Retinal pigment epithelial cell (primary cell): Measurements from ENCODE around the gene RABGEF1.
"Not testable (repeated sequence)": the region's sequence is repeated elsewhere in the genome, so short reads cannot be mapped to it uniquely, and the experiment has no call there.

Source experiments
- DNase-seq: peaks from one replicate; pipeline ENCODE4 v3.0.0-alpha.2; 2010; ENCODE audit warnings: low read depth
- H3K4me3 ChIP-seq: 2 replicates; pipeline ENCODE4 v1.5.1; 2011; ENCODE audit warnings: mild to moderate bottlenecking, low read length, control low read depth, moderate library complexity
- TF ChIP-seq, protein P1 (sequence below): conservative IDR thresholded peaks from 2 replicates; pipeline ENCODE4 v1.5.1; 2011; ENCODE audit warnings: low read depth, low read length, control low read depth, inconsistent platforms

RABGEF1 gene

DNA sequence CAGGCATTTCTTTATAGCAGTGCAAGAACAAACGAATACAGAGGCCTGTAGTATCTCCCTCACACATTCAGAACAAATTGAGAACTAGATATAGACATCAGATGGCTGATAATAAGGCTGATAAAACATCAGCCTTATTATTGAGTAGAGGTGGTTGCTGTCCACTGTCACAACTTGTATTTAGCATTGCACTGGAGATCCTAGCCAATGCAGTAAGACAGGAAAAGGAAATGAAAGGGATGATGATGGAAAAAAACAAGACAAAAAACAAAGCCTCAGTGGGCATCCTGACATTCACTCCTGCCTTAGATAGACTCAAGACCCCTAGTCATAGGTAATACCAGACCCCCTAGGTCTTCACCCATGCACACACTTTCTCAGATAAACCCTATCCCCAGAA is 4.7 kb upstream of the RABGEF1 start:
- no peak overlapping the region for H3K4me3 ChIP-seq
- DNase-seq, result no peak
- TF ChIP-seq, protein P1, sequence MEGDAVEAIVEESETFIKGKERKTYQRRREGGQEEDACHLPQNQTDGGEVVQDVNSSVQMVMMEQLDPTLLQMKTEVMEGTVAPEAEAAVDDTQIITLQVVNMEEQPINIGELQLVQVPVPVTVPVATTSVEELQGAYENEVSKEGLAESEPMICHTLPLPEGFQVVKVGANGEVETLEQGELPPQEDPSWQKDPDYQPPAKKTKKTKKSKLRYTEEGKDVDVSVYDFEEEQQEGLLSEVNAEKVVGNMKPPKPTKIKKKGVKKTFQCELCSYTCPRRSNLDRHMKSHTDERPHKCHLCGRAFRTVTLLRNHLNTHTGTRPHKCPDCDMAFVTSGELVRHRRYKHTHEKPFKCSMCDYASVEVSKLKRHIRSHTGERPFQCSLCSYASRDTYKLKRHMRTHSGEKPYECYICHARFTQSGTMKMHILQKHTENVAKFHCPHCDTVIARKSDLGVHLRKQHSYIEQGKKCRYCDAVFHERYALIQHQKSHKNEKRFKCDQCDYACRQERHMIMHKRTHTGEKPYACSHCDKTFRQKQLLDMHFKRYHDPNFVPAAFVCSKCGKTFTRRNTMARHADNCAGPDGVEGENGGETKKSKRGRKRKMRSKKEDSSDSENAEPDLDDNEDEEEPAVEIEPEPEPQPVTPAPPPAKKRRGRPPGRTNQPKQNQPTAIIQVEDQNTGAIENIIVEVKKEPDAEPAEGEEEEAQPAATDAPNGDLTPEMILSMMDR, result no peak

DNA sequence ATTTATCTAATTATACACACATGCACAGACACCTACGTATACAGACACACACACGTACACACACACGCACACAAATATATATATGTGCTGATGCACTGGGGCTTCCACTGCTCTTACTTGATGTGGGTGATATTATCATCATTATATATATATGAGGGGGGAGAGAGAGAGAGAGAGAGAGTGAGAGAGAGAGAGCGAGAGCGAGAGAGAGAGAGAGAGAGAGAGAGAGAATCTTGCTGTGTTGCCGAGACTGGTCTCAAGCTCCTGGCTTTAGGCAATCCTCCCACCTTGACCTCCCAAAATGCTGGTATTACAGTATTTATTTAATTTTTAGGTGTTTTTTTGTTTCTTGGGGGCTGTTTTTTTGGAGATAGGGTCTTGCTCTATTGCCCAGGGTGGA is 3.6 kb upstream of the RABGEF1 start:
- no peak overlapping the region for H3K4me3 ChIP-seq
- DNase-seq, result no peak
- TF ChIP-seq, protein P1, result no peak

- TF ChIP-seq, protein P1, result no peak
- H3K4me3 ChIP-seq, result no peak overlapping the region
- no peak for DNase-seq
Measured at GRCh38 chr7:66737667-66738066, 2.9 kb upstream of the RABGEF1 start.

DNA sequence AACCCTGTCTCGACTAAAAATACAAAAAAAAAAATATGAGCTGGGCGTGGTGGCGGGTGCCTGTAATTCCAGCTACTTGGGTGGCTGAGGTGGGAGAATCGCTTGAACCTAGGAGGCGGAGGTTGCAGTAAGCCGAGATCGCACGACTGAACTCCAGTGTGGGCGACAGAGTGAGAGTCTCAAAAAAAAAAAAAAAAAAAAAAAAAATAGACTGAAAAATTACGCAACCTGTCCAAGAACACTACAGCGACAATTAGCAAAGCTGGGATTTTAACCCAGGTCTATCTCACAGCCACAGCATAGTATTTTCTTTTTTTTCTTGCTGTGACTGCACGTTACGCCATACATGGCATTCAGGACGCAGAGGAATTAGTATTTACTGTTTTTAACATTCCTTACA is 1.1 kb upstream of the RABGEF1 start:
- DNase-seq, result no peak
- H3K4me3 ChIP-seq, result peak overlapping the region; percentile 82
- TF ChIP-seq, protein P1, result no peak

GRCh38 chr7:66739953-66740301 is 606 bp upstream of the RABGEF1 start:
- H3K4me3 ChIP-seq, result peak overlapping the region; percentile 82
- DNase-seq, result no peak
- TF ChIP-seq, protein P1, result no peak

- not testable (repeated sequence) for DNase-seq
Measured at GRCh38 chr7:66740980-66741709, 612 bp downstream of the RABGEF1 start.

GRCh38 chr7:66741710-66742049 is 1.1 kb downstream of the RABGEF1 start:
- no peak for DNase-seq
- TF ChIP-seq, protein P1, result no peak
- peak overlapping the region; percentile 82 for H3K4me3 ChIP-seq

More at GRCh38 chr7:66740980-66741709, 612 bp downstream of the RABGEF1 start:
- peak overlapping the region; percentile 82 for H3K4me3 ChIP-seq

- not testable (repeated sequence) for DNase-seq, H3K4me3 ChIP-seq
Measured at GRCh38 chr7:66742298-66742697, 1.8 kb downstream of the RABGEF1 start.
